SK-N-MC (cell line): Measurements from ENCODE around the gene TNIP1.

Experiments used
- DNase-seq: peaks from one replicate; pipeline ENCODE4 v3.0.0-alpha.2; 2011; ENCODE audit warnings: low read depth, low spot score
- H3K27ac ChIP-seq: fragments of 200-600 bp; sonication (generic); 2 replicates; pipeline ENCODE4 v1.5.1; 2016; ENCODE audit warnings: mixed run types
- H3K36me3 ChIP-seq: fragments of 200-600 bp; sonication (generic); 2 replicates; pipeline ENCODE4 v1.6.1; 2017; ENCODE audit warnings: antibody characterized with exemption, low read length, mixed read lengths; ENCODE audit not compliant: insufficient read depth
- H3K4me3 ChIP-seq: fragments of 200-600 bp; sonication (generic); 2 replicates; pipeline ENCODE4 v1.5.1; 2016
- H3K9ac ChIP-seq: fragments of 200-600 bp; sonication (generic); 2 replicates; pipeline ENCODE4 v1.8.0; 2017; ENCODE audit warnings: mixed run types, mixed read lengths; ENCODE audit not compliant: insufficient read length
- H3K9me3 ChIP-seq: fragments of 200-600 bp; sonication (generic); 2 replicates; pipeline ENCODE4 v1.6.1; 2017; ENCODE audit warnings: low read depth, mild to moderate bottlenecking, antibody characterized with exemption, low read length, moderate library complexity, mixed read lengths
- EZH2 ChIP-seq: fragments of 200-600 bp; sonication (generic); IDR thresholded peaks from one replicate; pipeline ENCODE4 v1.6.1; 2017; ENCODE audit warnings: antibody characterized with exemption
- FOXP2 ChIP-seq: optimal IDR thresholded peaks from 2 replicates; pipeline ENCODE3; 2011; ENCODE audit warnings: mild to moderate bottlenecking, moderate library complexity; ENCODE audit not compliant: insufficient read depth; ENCODE audit errors: extremely low read length, control extremely low read depth
- POLR2AphosphoS5 ChIP-seq: IDR thresholded peaks from 2 replicates; pipeline ENCODE4 v1.6.1; 2012; ENCODE audit warnings: mild to moderate bottlenecking, low read depth, low read length, borderline replicate concordance

Gene TNIP1

GRCh38 chr5:150993826-150994412 lies 86.9 kb downstream of the TNIP1 start:
- DNase-seq: no peak
- Histone ChIP-seq H3K9ac (no peak overlapping the region), H3K9me3 (no peaks in the 10 kb centered on the region), H3K27ac (no peak overlapping the region), H3K36me3 (no peaks in the 10 kb centered on the region), H3K4me3 (no peak overlapping the region)
- TF ChIP-seq EZH2: no peak
- TF ChIP-seq POLR2AphosphoS5: no peak
- no peak for TF ChIP-seq FOXP2

GRCh38 chr5:150993422-150993821 lies 87.4 kb downstream of the TNIP1 start:
- no peak overlapping the region for H3K27ac ChIP-seq
- no peaks in the 10 kb centered on the region for H3K9me3 ChIP-seq
- no peak overlapping the region for H3K9ac ChIP-seq
- TF ChIP-seq POLR2AphosphoS5: no peak
- TF ChIP-seq FOXP2: no peak
- TF ChIP-seq EZH2: no peak
- no peak for DNase-seq
- no peaks in the 10 kb centered on the region for H3K36me3 ChIP-seq
- H3K4me3 ChIP-seq: no peak overlapping the region

- DNase-seq: no peak
- H3K9me3 ChIP-seq: no peaks in the 10 kb centered on the region
Observed at GRCh38 chr5:150992705-150993104, 88.1 kb downstream of the TNIP1 start.

GRCh38 chr5:150989695-150990094 lies 91.1 kb downstream of the TNIP1 start:
- Histone ChIP-seq H3K9me3 (no peaks in the 10 kb centered on the region), H3K27ac (no peak overlapping the region), H3K4me3 (no peak overlapping the region), H3K9ac (no peak overlapping the region), H3K36me3 (no peaks in the 10 kb centered on the region)
- TF ChIP-seq FOXP2: no peak
- TF ChIP-seq EZH2: no peak
- no peak for TF ChIP-seq POLR2AphosphoS5
- DNase-seq: no peak

More at GRCh38 chr5:150992705-150993104, 88.1 kb downstream of the TNIP1 start:
- H3K4me3 ChIP-seq: no peak overlapping the region
- H3K36me3 ChIP-seq: no peaks in the 10 kb centered on the region
- H3K27ac ChIP-seq: no peak overlapping the region
- TF ChIP-seq POLR2AphosphoS5 (no peak), FOXP2 (no peak), EZH2 (no peak)
- H3K9ac ChIP-seq: no peak overlapping the region

GRCh38 chr5:150987746-150988145 lies 93.1 kb downstream of the TNIP1 start:
- Histone ChIP-seq H3K27ac (no peak overlapping the region), H3K9me3 (no peaks in the 10 kb centered on the region), H3K36me3 (no peaks in the 10 kb centered on the region), H3K4me3 (no peak overlapping the region), H3K9ac (no peak overlapping the region)
- no peak for DNase-seq
- no peak for TF ChIP-seq EZH2
- no peak for TF ChIP-seq FOXP2
- no peak for TF ChIP-seq POLR2AphosphoS5
